CD4-positive, alpha-beta memory T cell (primary cell): ENCODE data around the gene DPH5. TPM values are rescaled to one million over a fixed set of nuclear protein-coding genes. Genes with fewer than 3 reads are reported as not detected.
A peak's percentile ranks its signal among the peaks of the same experiment; 100 is the strongest.
"Not testable (repeated sequence)": the region's sequence is repeated elsewhere in the genome, so short reads cannot be mapped to it uniquely, and the experiment has no call there.

Source experiments
- CTCF ChIA-PET: fragments of 350-600 bp; sonication (Branson Sonifier 250); formaldehyde crosslinking; loops from one replicate; lab custom pipeline; 2021; ENCODE audit warnings: inconsistent platforms; ENCODE audit not compliant: partially characterized antibody; lab: Charles Lee
- POLR2A ChIA-PET: fragments of 350-600 bp; sonication (Branson Sonifier 250); formaldehyde crosslinking; loops from one replicate; lab custom pipeline; 2021; ENCODE audit not compliant: partially characterized antibody; lab: Charles Lee
- DNase-seq, 5 donors: peaks; one replicate each; pipeline versions ENCODE4 v3.0.0 to v3.0.0-alpha.2; 2020 to 2022; ENCODE audit warnings: mixed read lengths in 1 of 5
- H3K27ac ChIP-seq: one replicate; pipeline ENCODE4 v1.7.0; 2013; ENCODE audit warnings: low read depth, low read length
- H3K27me3 ChIP-seq: 2 replicates; pipeline ENCODE4 v1.7.0; 2013; ENCODE audit warnings: mild to moderate bottlenecking, low read length, moderate library complexity; ENCODE audit not compliant: insufficient read depth
- H3K36me3 ChIP-seq: 2 replicates; pipeline ENCODE4 v1.7.0; 2013; ENCODE audit warnings: mild to moderate bottlenecking, low read length, moderate library complexity; ENCODE audit not compliant: insufficient read depth
- H3K4me1 ChIP-seq: 2 replicates; pipeline ENCODE4 v1.7.0; 2013; ENCODE audit warnings: mild to moderate bottlenecking, low read length, moderate library complexity; ENCODE audit not compliant: insufficient read depth
- H3K4me3 ChIP-seq, 2 donors: one replicate each; pipeline ENCODE4 v1.7.0; 2013; ENCODE audit warnings: low read length in 2 of 2, mild to moderate bottlenecking in 1 of 2
- H3K9me3 ChIP-seq, 2 donors: one replicate each; pipeline ENCODE4 v1.7.0; 2013; ENCODE audit warnings: low read length in 2 of 2, control low read depth in 1 of 2; ENCODE audit not compliant: control insufficient read depth in 1 of 2
- H3K27ac Mint-ChIP-seq, 7 donors: one replicate each; pipeline ENCODE4 v1.8.0; 2020 to 2021; ENCODE audit warnings: mixed read lengths in 7 of 7, mild to moderate bottlenecking in 6 of 7, inconsistent platforms in 3 of 7, moderate library complexity in 3 of 7
- H3K27me3 Mint-ChIP-seq, 2 donors: one replicate each; pipeline ENCODE4 v1.8.0; 2020 to 2021; ENCODE audit warnings: mixed read lengths in 2 of 2
- H3K36me3 Mint-ChIP-seq, 2 donors: one replicate each; pipeline ENCODE4 v1.8.0; 2020 to 2021; ENCODE audit warnings: mixed read lengths in 2 of 2, inconsistent platforms in 1 of 2, mild to moderate bottlenecking in 1 of 2
- H3K4me1 Mint-ChIP-seq, 4 donors: one replicate each; pipeline ENCODE4 v1.8.0; 2020 to 2021; ENCODE audit warnings: mixed read lengths in 4 of 4, mild to moderate bottlenecking in 1 of 4
- H3K4me3 Mint-ChIP-seq, 8 donors: one replicate each; pipeline ENCODE4 v1.8.0; 2020 to 2021; ENCODE audit warnings: mixed read lengths in 8 of 8, mild to moderate bottlenecking in 7 of 8, moderate library complexity in 6 of 8, inconsistent platforms in 3 of 8
- H3K9me3 Mint-ChIP-seq, 8 donors: one replicate each; pipeline ENCODE4 v1.8.0; 2020 to 2021; ENCODE audit warnings: mixed read lengths in 8 of 8, mild to moderate bottlenecking in 5 of 8, inconsistent platforms in 3 of 8, moderate library complexity in 1 of 8
- intact Hi-C: fragments of 100-400 bp; cut with micrococcal nuclease; formaldehyde crosslinking; loops from one replicate; pipeline ENCODE4 v1.15.1; 2023
- polyA plus RNA-seq, 2 donors: library from polyadenylated mRNA; unstranded; fragments of 300-500 nt; fragmentation: Illumina TruSeq; gene quantifications; one replicate each; pipeline ENCODE4 v1.2.3, GENCODE V29; 2021
- total RNA-seq, 2 experiments: library from RNA; stranded (reverse); gene quantifications; one replicate each; pipeline ENCODE4 v1.2.3, GENCODE V29; 2021

The DPH5 gene
- total and polyA plus RNA-seq, 4 experiments from 2014 or later = 39.1 to 58.3 (median 50.4) TPM

- Histone ChIP-seq H3K36me3 (peaks cover 17% of the 10 kb centered on the region), H3K4me3 (no peak overlapping the region), H3K9me3 (no peaks in the 10 kb centered on the region), H3K4me1 (peaks cover 16% of the 10 kb centered on the region), H3K27me3 (no peaks in the 10 kb centered on the region), H3K27ac (no peak overlapping the region)
- peaks cover 47 to 52% of the 10 kb centered on the region in 2 donors for H3K36me3 Mint-ChIP-seq
- intact Hi-C loops = no loop called here
- ChIA-PET POLR2A (interaction anchor here (1.3 kb wide), 1 partner anchor 41 kb away, joined by 6 read pairs; no protein-coding TSS in a partner anchor), CTCF (interaction anchor here (1.2 kb wide), 1 partner anchor 20 kb away, joined by 3 read pairs; no protein-coding TSS in a partner anchor)
- H3K9me3 Mint-ChIP-seq = no peaks in the 10 kb centered on the region
- H3K4me3 Mint-ChIP-seq = no peak overlapping the region
- peak overlapping the region in 1 of 7 donors; percentile 18 for H3K27ac Mint-ChIP-seq
- peaks cover 26 to 45% (median 33%) of the 10 kb centered on the region in 4 donors for H3K4me1 Mint-ChIP-seq
- H3K27me3 Mint-ChIP-seq = no peaks in the 10 kb centered on the region
- no peak for DNase-seq
Measured at GRCh38 chr1:100968621-100969020, 57.0 kb downstream of the DPH5 start.

GRCh38 chr1:100960098-100960497 is 65.5 kb downstream of the DPH5 start:
- Mint-ChIP-seq H3K4me1 (peaks cover 32 to 44% (median 40%) of the 10 kb centered on the region in 4 donors), H3K36me3 (peaks cover 48 to 57% of the 10 kb centered on the region in 2 donors), H3K27ac (peak overlapping the region in 2 of 7 donors; percentile 31 to 65), H3K9me3 (peaks cover 0 to 4% (median 0%) of the 10 kb centered on the region in 8 donors), H3K4me3 (no peak overlapping the region), H3K27me3 (no peaks in the 10 kb centered on the region)
- no peak for DNase-seq
- ChIA-PET POLR2A (interaction anchor here (1.4 to 2.5 kb wide), 4 partner anchors 10 to 328 kb away, joined by 3 to 16 read pairs (median 4); no protein-coding TSS in a partner anchor), CTCF (interaction anchor here (1.0 to 3.2 kb wide), 3 partner anchors 21 to 328 kb away, joined by 3 to 6 read pairs (median 6); no protein-coding TSS in a partner anchor)
- H3K36me3 ChIP-seq = no peaks in the 10 kb centered on the region
- no peak overlapping the region for H3K4me3 ChIP-seq
- peaks cover 11% of the 10 kb centered on the region for H3K4me1 ChIP-seq
- intact Hi-C loops = loop anchor here (5.0 kb wide), 2 partner anchors 33 to 37 kb away; no protein-coding TSS in a partner anchor
- no peak overlapping the region for H3K27ac ChIP-seq
- no peaks in the 10 kb centered on the region for H3K9me3 ChIP-seq
- H3K27me3 ChIP-seq = no peaks in the 10 kb centered on the region

- Mint-ChIP-seq H3K9me3 (peaks cover 0 to 4% (median 0%) of the 10 kb centered on the region in 8 donors), H3K4me3 (no peak overlapping the region), H3K27ac (no peak overlapping the region), H3K27me3 (no peaks in the 10 kb centered on the region), H3K36me3 (peaks cover 43 to 53% of the 10 kb centered on the region in 2 donors), H3K4me1 (peaks cover 32 to 43% (median 40%) of the 10 kb centered on the region in 4 donors)
- H3K9me3 ChIP-seq = no peaks in the 10 kb centered on the region
- peaks cover 12% of the 10 kb centered on the region for H3K4me1 ChIP-seq
- H3K27ac ChIP-seq = no peak overlapping the region
- DNase-seq = no peak
- intact Hi-C loops = loop anchor here (5.0 kb wide), 2 partner anchors 32 to 38 kb away; no protein-coding TSS in a partner anchor
- H3K36me3 ChIP-seq = no peaks in the 10 kb centered on the region
- no peaks in the 10 kb centered on the region for H3K27me3 ChIP-seq
- ChIA-PET CTCF (interaction anchor here (0.9 to 1.3 kb wide), 5 partner anchors 8 to 329 kb away, joined by 3 read pairs; no protein-coding TSS in a partner anchor), POLR2A (interaction anchor here (0.8 to 2.5 kb wide), 6 partner anchors 10 to 329 kb away, joined by 3 to 16 read pairs (median 4); no protein-coding TSS in a partner anchor)
- no peak overlapping the region for H3K4me3 ChIP-seq
Measured at GRCh38 chr1:100959502-100960060, 66.0 kb downstream of the DPH5 start.

DNA sequence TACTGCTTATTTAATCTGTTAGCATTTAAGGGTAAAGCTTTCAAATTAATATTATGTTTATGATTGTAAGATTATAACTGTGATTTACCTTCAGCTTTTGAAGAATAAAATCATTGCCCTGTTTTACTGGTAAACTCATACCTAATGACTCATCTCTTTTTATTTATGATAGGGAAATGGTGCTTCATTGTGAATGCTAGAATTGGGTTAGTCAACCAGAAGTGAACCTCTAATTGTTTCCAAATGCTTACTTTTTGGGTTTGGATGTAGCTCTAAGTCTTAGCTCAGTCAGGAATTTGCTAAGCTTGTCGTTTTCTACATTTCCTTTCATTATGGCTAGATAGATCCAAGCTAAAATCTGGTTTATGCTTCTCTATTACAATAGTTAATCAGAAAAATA is 70.3 kb downstream of the DPH5 start:
- Histone ChIP-seq H3K4me1 (peaks cover 25% of the 10 kb centered on the region), H3K9me3 (peaks cover 0 to 4% of the 10 kb centered on the region in 2 donors), H3K27me3 (no peaks in the 10 kb centered on the region), H3K27ac (no peak overlapping the region), H3K4me3 (no peak overlapping the region), H3K36me3 (peaks cover 8% of the 10 kb centered on the region)
- Mint-ChIP-seq H3K9me3 (peaks cover 0 to 32% (median 27%) of the 10 kb centered on the region in 8 donors), H3K36me3 (peaks cover 51 to 56% of the 10 kb centered on the region in 2 donors), H3K27me3 (no peaks in the 10 kb centered on the region), H3K27ac (no peak overlapping the region), H3K4me3 (peak overlapping the region in 1 of 8 donors; percentile 26), H3K4me1 (peaks cover 38 to 60% (median 43%) of the 10 kb centered on the region in 4 donors)
- ChIA-PET CTCF (interaction anchor here (0.8 to 1.5 kb wide), 3 partner anchors 22 to 333 kb away, joined by 3 to 8 read pairs (median 3); no protein-coding TSS in a partner anchor), POLR2A (interaction anchor here (1.0 to 9.2 kb wide), 3 partner anchors 14 to 282 kb away, joined by 3 to 99 read pairs (median 3); partner anchors contain the start of gene S1PR1)
- DNase-seq = no peak
- intact Hi-C loops = no loop called here

DNA sequence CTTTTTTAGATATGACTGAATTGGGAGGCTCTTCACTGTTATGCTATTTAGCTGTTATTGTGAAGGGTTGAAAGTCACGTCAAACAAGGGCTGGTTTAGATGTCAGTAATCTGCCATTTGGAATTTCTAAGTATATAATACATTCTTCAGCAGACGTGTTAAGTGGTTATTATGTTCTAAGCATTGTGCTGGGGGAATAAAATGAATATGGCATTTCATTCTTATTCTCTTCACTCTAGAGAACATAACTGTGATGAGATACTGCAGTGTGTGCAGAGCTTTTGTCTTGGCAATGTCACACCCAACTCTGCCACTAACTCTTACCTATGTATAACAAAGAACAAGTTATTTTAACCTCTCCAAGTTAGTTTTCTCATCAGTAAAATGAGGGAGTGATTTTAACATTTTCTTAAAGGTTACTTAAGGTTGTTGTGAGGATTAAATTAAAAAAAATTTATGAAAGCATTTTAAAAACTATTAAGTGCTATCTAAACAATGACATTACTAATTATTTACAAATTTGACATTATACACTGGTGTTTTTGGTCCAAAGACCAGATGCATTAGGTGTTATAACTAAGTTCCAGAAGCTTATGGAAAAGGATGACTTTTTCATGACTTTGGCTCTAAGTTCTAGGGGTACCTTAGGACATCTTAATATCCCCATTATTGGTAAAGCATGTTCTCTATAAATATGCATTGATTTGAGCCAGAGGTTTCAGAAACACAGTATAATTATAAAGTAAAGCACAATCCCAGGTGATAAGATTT is 71.4 kb downstream of the DPH5 start:
- DNase-seq = no peak
- Mint-ChIP-seq H3K4me3 (peak overlapping the region in 2 of 8 donors; percentile 1 to 5), H3K4me1 (peaks cover 37 to 60% (median 43%) of the 10 kb centered on the region in 4 donors), H3K27ac (peak overlapping the region in 3 of 7 donors; percentile 10 to 52 (median 24)), H3K27me3 (no peaks in the 10 kb centered on the region), H3K36me3 (peaks cover 51 to 60% of the 10 kb centered on the region in 2 donors), H3K9me3 (peaks cover 0 to 41% (median 37%) of the 10 kb centered on the region in 8 donors)
- peaks cover 8% of the 10 kb centered on the region for H3K36me3 ChIP-seq
- ChIA-PET POLR2A (interaction anchor here (0.5 to 9.2 kb wide), 5 partner anchors 21 to 283 kb away, joined by 3 to 99 read pairs (median 3); partner anchors contain the start of gene S1PR1), CTCF (interaction anchor here (1.0 to 1.5 kb wide), 3 partner anchors 285 to 334 kb away, joined by 3 to 8 read pairs (median 4); no protein-coding TSS in a partner anchor)
- intact Hi-C loops = no loop called here
- no peak overlapping the region for H3K27ac ChIP-seq
- peaks cover 33% of the 10 kb centered on the region for H3K4me1 ChIP-seq
- H3K4me3 ChIP-seq = no peak overlapping the region
- no peaks in the 10 kb centered on the region for H3K27me3 ChIP-seq
- H3K9me3 ChIP-seq = peaks cover 0 to 4% of the 10 kb centered on the region in 2 donors

DNA sequence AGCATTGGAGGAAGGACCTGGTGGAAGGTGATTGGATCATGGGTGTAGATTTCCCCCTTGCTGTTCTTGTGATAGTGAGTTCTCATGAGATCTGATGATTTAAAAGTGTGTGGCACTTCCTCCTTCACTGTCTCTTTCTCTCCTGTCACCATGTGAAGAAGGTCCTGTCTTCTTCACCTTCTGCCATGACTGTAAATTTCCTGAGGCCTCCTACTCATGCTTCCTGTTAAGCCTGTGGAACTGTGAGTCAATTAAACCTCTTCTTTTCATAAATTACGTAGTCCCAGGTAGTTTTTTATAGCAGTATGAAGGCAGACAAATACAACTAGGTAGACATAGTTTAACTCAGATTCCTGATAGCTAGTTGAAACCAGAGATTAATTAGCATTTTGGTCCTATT is 72.6 kb downstream of the DPH5 start:
- H3K27ac Mint-ChIP-seq = peak overlapping the region; percentile 27 to 85 (median 47)

More for the DNA sequence above, 72.6 kb downstream of the DPH5 start:
- CTCF ChIA-PET, H3K27me3 Mint-ChIP-seq, H3K27ac ChIP-seq, H3K9me3 ChIP-seq, H3K36me3 ChIP-seq, intact Hi-C loops, H3K27me3 ChIP-seq, H3K4me3 ChIP-seq, DNase-seq: not testable (repeated sequence)
- Mint-ChIP-seq H3K9me3 (peaks cover 0 to 53% (median 49%) of the 10 kb centered on the region in 8 donors), H3K4me1 (peaks cover 43 to 64% (median 51%) of the 10 kb centered on the region in 4 donors), H3K36me3 (peaks cover 58 to 63% of the 10 kb centered on the region in 2 donors), H3K4me3 (peak overlapping the region in 4 of 8 donors; percentile 13 to 59 (median 36))
- POLR2A ChIA-PET = interaction anchor here (0.9 to 9.2 kb wide), 5 partner anchors 12 to 284 kb away, joined by 3 to 99 read pairs (median 4); partner anchors contain the start of gene S1PR1
- H3K4me1 ChIP-seq = peaks cover 43% of the 10 kb centered on the region
